K562 (cell line): ENCODE data around the gene SERPINA3. TPM values are rescaled to one million over a fixed set of nuclear protein-coding genes. Genes with fewer than 3 reads are reported as not detected.

Experiments
- ATAC-seq: fragments of 200-7000 bp; cut with Tn5 transposase; 3 replicates; pipeline ENCODE4 v1.9.1; 2020; ENCODE audit warnings: moderate library complexity
- BruUV-seq: library from RNA; stranded (reverse); fragments of 400-500 nt; replicated peaks from 2 replicates; lab custom pipeline; 2021; lab: Mats Ljungman, UMichigan
- CTCF ChIA-PET: fragments of 300-600 bp; formaldehyde crosslinking; extraction: SDS; loops from one replicate; lab custom pipeline; 2021; ENCODE audit warnings: low intra/inter-chr PET ratio; lab: Yijun Ruan, JAX
- POLR2A ChIA-PET: fragments of 300-600, 350-650 bp; sonication (Branson Sonifier 250); formaldehyde crosslinking; extraction: SDS; loops from one replicate; lab custom pipeline; 2021; ENCODE audit warnings: antibody characterized with exemption, inconsistent platforms; lab: Yijun Ruan, JAX
- DNase-seq, 4 experiments: peaks; one replicate each; pipeline versions ENCODE4 v3.0.0 to v3.0.0-alpha.2; 2011 to 2018; ENCODE audit warnings: low spot score in 3 of 4, mixed read lengths in 3 of 4; ENCODE audit errors: extremely low read depth in 1 of 4
- FAIRE-seq: peaks from 2 replicates; lab custom pipeline; 2011; peaks lifted over from hg19 to GRCh38; lab: Jason Lieb, UNC
- H2AFZ ChIP-seq: 2 replicates; pipeline ENCODE4 v1.6.0; 2011; ENCODE audit warnings: low read depth, low read length, control low read depth, inconsistent platforms
- H3K27ac ChIP-seq: fragments of 200-600 bp; 3 replicates; pipeline ENCODE4 v1.8.0; 2011; ENCODE audit warnings: low read depth, mild to moderate bottlenecking, control low read depth, inconsistent platforms, low read length, moderate library complexity, mixed read lengths; ENCODE audit errors: extremely low read depth
- H3K27me3 ChIP-seq, 2 experiments: fragments of 300-600 bp in 1 of 2; 2 replicates in 1 of 2; 3 replicates in 1 of 2; pipeline versions ENCODE4 v1.6.0 to v1.8.0; 2011; ENCODE audit warnings: inconsistent platforms in 2 of 2, low read length in 2 of 2, mild to moderate bottlenecking in 1 of 2, mixed read lengths in 1 of 2, moderate library complexity in 1 of 2; ENCODE audit not compliant: control insufficient read depth in 2 of 2, insufficient read depth in 2 of 2
- H3K36me3 ChIP-seq: fragments of 300-600 bp; 3 replicates; pipeline ENCODE4 v1.8.0; 2011; ENCODE audit warnings: mild to moderate bottlenecking, low read length, inconsistent platforms; ENCODE audit not compliant: control insufficient read depth, insufficient read depth
- H3K4me1 ChIP-seq, 2 experiments: fragments of 200-600 bp in 1 of 2; replicated peaks in 1 of 2; 2 replicates in 1 of 2; 3 replicates in 1 of 2; pipeline versions ENCODE4 v1.5.1 to v1.8.0; 2011; ENCODE audit warnings: inconsistent platforms in 2 of 2, low read length in 2 of 2, mild to moderate bottlenecking in 1 of 2, mixed read lengths in 1 of 2, moderate library complexity in 1 of 2; ENCODE audit not compliant: control insufficient read depth in 2 of 2, insufficient read depth in 2 of 2
- H3K4me2 ChIP-seq: 2 replicates; pipeline ENCODE4 v1.6.1; 2011; ENCODE audit warnings: low read length, control low read depth, inconsistent platforms, mixed read lengths; ENCODE audit not compliant: insufficient read depth
- H3K4me3 ChIP-seq: fragments of 200-600 bp; sonication (generic), shearing (Covaris generic); 2 replicates; pipeline ENCODE4 v1.5.1; 2016; ENCODE audit warnings: control low read depth, inconsistent platforms
- H3K79me2 ChIP-seq: fragments of 200-600 bp; 3 replicates; pipeline ENCODE4 v1.8.0; 2011; ENCODE audit warnings: low read length, inconsistent platforms; ENCODE audit not compliant: control insufficient read depth, insufficient read depth
- H3K9ac ChIP-seq, 2 experiments: 2 replicates each; pipeline versions ENCODE4 v1.6.0 to v1.6.1; 2011; ENCODE audit warnings: low read depth in 2 of 2, low read length in 2 of 2, control low read depth in 1 of 2, inconsistent platforms in 1 of 2, mild to moderate bottlenecking in 1 of 2, mixed read lengths in 1 of 2; ENCODE audit not compliant: insufficient read depth in 1 of 2
- H3K9me1 ChIP-seq: one replicate; pipeline ENCODE4 v1.6.0; 2011; ENCODE audit warnings: inconsistent platforms, mild to moderate bottlenecking, low read length, moderate library complexity; ENCODE audit not compliant: control insufficient read depth, insufficient read depth
- H3K9me3 ChIP-seq: replicated peaks from 2 replicates; pipeline ENCODE4 v1.5.1; 2011; ENCODE audit warnings: low read depth, low read length, inconsistent platforms; ENCODE audit not compliant: control insufficient read depth, insufficient read depth
- H4K20me1 ChIP-seq: replicated peaks from 2 replicates; pipeline ENCODE4 v1.6.1; 2011; ENCODE audit warnings: low read length, inconsistent platforms, mixed read lengths; ENCODE audit not compliant: control insufficient read depth, insufficient read depth
- CEBPZ ChIP-seq: fragments of 150-350 bp; IDR thresholded peaks from 2 replicates; pipeline ENCODE4 v1.6.1; 2014; ENCODE audit warnings: low read depth, mild to moderate bottlenecking, low read length, borderline replicate concordance
- TCF7L2 ChIP-seq: fragments of 150-350 bp; IDR thresholded peaks from 2 replicates; pipeline ENCODE4 v1.6.1; 2016; ENCODE audit warnings: low read depth, mild to moderate bottlenecking, low read length, moderate library complexity
- TGIF2 ChIP-seq: sonication (generic); formaldehyde crosslinking; IDR thresholded peaks from 2 replicates; pipeline ENCODE4 v1.8.1; 2022; ENCODE audit warnings: mild to moderate bottlenecking, missing genetic modification reagents, moderate library complexity
- ZNF609 ChIP-seq: sonication (generic); formaldehyde crosslinking; IDR thresholded peaks from 2 replicates; pipeline ENCODE4 v1.8.1; 2023; ENCODE audit warnings: missing genetic modification reagents, mild to moderate bottlenecking, borderline replicate concordance
- ZNF830 ChIP-seq: fragments of 250-450 bp; sonication (Bioruptor Pico); IDR thresholded peaks from 2 replicates; pipeline ENCODE4 v1.5.0; 2021; ENCODE audit warnings: mild to moderate bottlenecking
- WGBS: fragments of 100-300 bp; shearing (Covaris generic); methylation state at CpG from one replicate; pipeline ENCODE4 v1.1.6; 2016; ENCODE audit warnings: low coverage, mixed read lengths; ENCODE audit not compliant: insufficient coverage; ENCODE audit errors: missing lambda C conversion rate; 5-methylcytosine and 5-hydroxymethylcytosine counted together
- in situ Hi-C: fragments of 300-500 bp; cut with MboI; formaldehyde crosslinking; loops from 4 replicates; pipeline ENCODE4 v1.15.0; 2018; ENCODE audit warnings: inconsistent platforms, mixed read lengths
- intact Hi-C: fragments of 100-400 bp; cut with micrococcal nuclease; formaldehyde crosslinking; loops from 2 replicates; pipeline ENCODE4 v1.14.2; 2022
- polyA plus RNA-seq, 8 experiments: library from polyadenylated mRNA; depleted of rRNA in 4 of 8; stranded (reverse) in 5 of 8; unstranded in 3 of 8; fragments of >200 nt; fragmentation: Nextera tagmentation in 2 of 8; fragmentation: Illumina TruSeq in 1 of 8; extraction: Ambion mirVana in 2 of 8; extraction: Trizol in 1 of 8; gene quantifications; 2 replicates each; pipeline versions ENCODE4 v1.2.1 to v1.2.3, GENCODE V29; 2011 to 2014; ENCODE audit warnings: inconsistent platforms in 1 of 8, missing spikeins in 1 of 8
- total RNA-seq, 7 experiments: library from RNA; depleted of rRNA in 6 of 7; stranded (reverse); fragments of >200 nt in 6 of 7; fragmentation: Illumina TruSeq in 2 of 7; extraction: Trizol in 2 of 7; gene quantifications; 2 replicates each; pipeline versions ENCODE4 v1.2.1 to v1.2.3, GENCODE V29; 2011 to 2021; ENCODE audit warnings: low replicate concordance in 1 of 7

SERPINA3 gene
- total and polyA plus RNA-seq, 9 of the 15 experiments (the other 6 are each of a cell fraction or from before 2014, with no cell fraction given): 2.3 TPM; not detected in 8

- no peak for TF ChIP-seq ZNF609 (CRISPR knock-in tag)
- no peak for TF ChIP-seq TGIF2
- no peak for TF ChIP-seq CEBPZ
- TF ChIP-seq TCF7L2: no peak
- TF ChIP-seq ZNF830 (CRISPR knock-in tag): no peak
- FAIRE-seq (no peak), DNase-seq (no peak), ATAC-seq (no peak)
- BruUV-seq: no TSS peak
- CTCF ChIA-PET: no interaction called here
- Histone ChIP-seq H3K27me3 (no peaks in the 10 kb centered on the region), H4K20me1 (no peaks in the 10 kb centered on the region), H3K79me2 (no peaks in the 10 kb centered on the region), H3K4me3 (no peak overlapping the region), H3K4me1 (no peaks in the 10 kb centered on the region), H3K9me3 (no peaks in the 10 kb centered on the region), H3K27ac (no peak overlapping the region), H3K4me2 (no peak overlapping the region), H3K9ac (no peak overlapping the region), H2AFZ (no peak overlapping the region), H3K36me3 (no peaks in the 10 kb centered on the region), H3K9me1 (no peaks in the 10 kb centered on the region)
- intact Hi-C loops (no loop called here), in situ Hi-C loops (no loop called here)
- no CpG with 5 or more reads among the region's 3 CpGs for WGBS
- POLR2A ChIA-PET: no interaction called here
These were observed 18.8 kb upstream of the SERPINA3 start for GRCh38 chr14:94593376-94593748.
